IMR-90 (cell line): Measurements from ENCODE around the gene CLCA1. TPM values are rescaled to one million over a fixed set of nuclear protein-coding genes. Genes with fewer than 3 reads are reported as not detected.

Experiments used
- ATAC-seq: fragments of 200-7000 bp; cut with Tn5 transposase; 2 replicates; pipeline ENCODE4 v1.9.1; 2020; ENCODE audit warnings: low read depth, mild to moderate bottlenecking, moderate library complexity
- BruUV-seq: library from RNA; stranded (reverse); fragments of 400-500 nt; replicated peaks from 2 replicates; lab custom pipeline; 2021; lab: Mats Ljungman, UMichigan
- CTCF ChIA-PET: fragments of 300-600 bp; formaldehyde crosslinking; extraction: SDS; loops from one replicate; lab custom pipeline; 2021; ENCODE audit warnings: antibody characterized with exemption; lab: Yijun Ruan, JAX
- POLR2A ChIA-PET: fragments of 300-600 bp; sonication (Branson Sonifier 250); formaldehyde crosslinking; loops from one replicate; lab custom pipeline; 2022; ENCODE audit warnings: antibody characterized with exemption; ENCODE audit not compliant: unreplicated experiment; lab: Charles Lee
- DNase-seq: peaks from one replicate; pipeline ENCODE4 v3.0.0; 2013
- H2AFZ ChIP-seq: replicated peaks from 2 replicates; pipeline ENCODE3; 2013; ENCODE audit warnings: low read length, mild to moderate bottlenecking; ENCODE audit not compliant: poor library complexity
- H2AK5ac ChIP-seq: 2 replicates; pipeline ENCODE4 v1.6.1; 2013; ENCODE audit warnings: low read depth, low read length, inconsistent platforms
- H2AK9ac ChIP-seq: replicated peaks from 2 replicates; pipeline ENCODE3; 2013; ENCODE audit warnings: mild to moderate bottlenecking, low read depth, low read length, moderate library complexity; ENCODE audit not compliant: poor library complexity
- H2BK120ac ChIP-seq: 2 replicates; pipeline ENCODE4 v1.6.1; 2013; ENCODE audit warnings: low read depth, low read length, inconsistent platforms
- H2BK15ac ChIP-seq: 3 replicates; pipeline ENCODE4 v1.6.1; 2013; ENCODE audit warnings: low read depth, low read length, inconsistent platforms
- H2BK20ac ChIP-seq: 2 replicates; pipeline ENCODE4 v1.6.1; 2013; ENCODE audit warnings: low read depth, mild to moderate bottlenecking, inconsistent platforms, low read length, moderate library complexity
- H2BK5ac ChIP-seq: 2 replicates; pipeline ENCODE4 v1.6.1; 2013; ENCODE audit warnings: mild to moderate bottlenecking, low read depth, low read length, inconsistent platforms; ENCODE audit not compliant: poor library complexity, severe bottlenecking
- H3K14ac ChIP-seq: replicated peaks from 2 replicates; pipeline ENCODE4 v1.6.1; 2013; ENCODE audit warnings: low read depth, low read length, inconsistent platforms
- H3K18ac ChIP-seq: 2 replicates; pipeline ENCODE4 v1.6.1; 2013; ENCODE audit warnings: low read depth, low read length, control low read depth
- H3K23ac ChIP-seq: 2 replicates; pipeline ENCODE4 v1.6.1; 2013; ENCODE audit warnings: low read depth, low read length, inconsistent platforms
- H3K27ac ChIP-seq: 2 replicates; pipeline ENCODE4 v1.5.1; 2013; ENCODE audit warnings: mild to moderate bottlenecking, control low read depth, low read length; ENCODE audit not compliant: insufficient read depth
- H3K27me3 ChIP-seq: 2 replicates; pipeline ENCODE4 v1.6.1; 2013; ENCODE audit warnings: low read length; ENCODE audit not compliant: control insufficient read depth, insufficient read depth
- H3K36me3 ChIP-seq: 2 replicates; pipeline ENCODE4 v1.6.1; 2013; ENCODE audit warnings: low read length, mixed read lengths; ENCODE audit not compliant: control insufficient read depth, insufficient read depth
- H3K4ac ChIP-seq: 2 replicates; pipeline ENCODE4 v1.6.1; 2013; ENCODE audit warnings: low read depth, low read length, inconsistent platforms
- H3K4me1 ChIP-seq: 2 replicates; pipeline ENCODE4 v1.6.1; 2013; ENCODE audit warnings: low read length, mixed read lengths; ENCODE audit not compliant: control insufficient read depth, insufficient read depth
- H3K4me2 ChIP-seq: 2 replicates; pipeline ENCODE4 v1.6.1; 2013; ENCODE audit warnings: low read depth, mild to moderate bottlenecking, control low read depth, low read length, moderate library complexity
- H3K4me3 ChIP-seq: 2 replicates; pipeline ENCODE4 v1.5.1; 2013; ENCODE audit warnings: low read depth, mild to moderate bottlenecking, control low read depth, low read length, moderate library complexity; ENCODE audit not compliant: insufficient read depth
- H3K56ac ChIP-seq: 2 replicates; pipeline ENCODE4 v1.6.1; 2013; ENCODE audit warnings: low read length, inconsistent platforms; ENCODE audit not compliant: insufficient read depth; ENCODE audit errors: extremely low read depth
- H3K79me1 ChIP-seq, 2 experiments: 2 replicates each; pipeline ENCODE4 v1.6.1; 2013; ENCODE audit warnings: low read length in 2 of 2, inconsistent platforms in 1 of 2, low read depth in 1 of 2
- H3K9ac ChIP-seq: 2 replicates; pipeline ENCODE4 v1.6.1; 2013; ENCODE audit warnings: low read depth, low read length, control low read depth
- H3K9me1 ChIP-seq: 2 replicates; pipeline ENCODE4 v1.6.1; 2013; ENCODE audit warnings: low read length, inconsistent platforms; ENCODE audit not compliant: insufficient read depth
- H3K9me3 ChIP-seq: 2 replicates; pipeline ENCODE4 v1.6.1; 2013; ENCODE audit warnings: low read length; ENCODE audit not compliant: control insufficient read depth, insufficient read depth
- H4K20me1 ChIP-seq: 2 replicates; pipeline ENCODE4 v1.6.1; 2013; ENCODE audit warnings: low read length, inconsistent platforms; ENCODE audit not compliant: insufficient read depth
- H4K5ac ChIP-seq: 2 replicates; pipeline ENCODE4 v1.6.1; 2013; ENCODE audit warnings: mild to moderate bottlenecking, low read depth, low read length, control low read depth
- H4K8ac ChIP-seq, 2 experiments: 2 replicates each; pipeline ENCODE4 v1.6.1; 2013; ENCODE audit warnings: low read depth in 2 of 2, low read length in 2 of 2, control low read depth in 1 of 2, inconsistent platforms in 1 of 2
- H4K91ac ChIP-seq: 2 replicates; pipeline ENCODE4 v1.6.1; 2013; ENCODE audit warnings: low read depth, low read length, inconsistent platforms; ENCODE audit not compliant: insufficient read depth
- MXI1 ChIP-seq: IDR thresholded peaks from 2 replicates; pipeline ENCODE4 v1.6.1; 2012; ENCODE audit warnings: low read depth, mild to moderate bottlenecking, low read length, moderate library complexity, borderline replicate concordance
- WGBS, 2 experiments: methylation state at CpG; one replicate each; pipeline versions ENCODE4 v1.1.5 to v1.1.7; 2013; ENCODE audit warnings: missing lambda C conversion rate in 2 of 2; ENCODE audit not compliant: insufficient read length in 1 of 2; ENCODE audit errors: extremely low coverage in 2 of 2; 5-methylcytosine and 5-hydroxymethylcytosine counted together
- dilution Hi-C: fragments of 300-500 bp; cut with HindIII; formaldehyde crosslinking; loops from one replicate; pipeline ENCODE4 v1.14.3; 2018; ENCODE audit warnings: low sequenced_read_pairs; ENCODE audit not compliant: unreplicated experiment
- in situ Hi-C: fragments of 300-500 bp; cut with MboI; formaldehyde crosslinking; loops from 3 replicates; pipeline ENCODE4 v1.14.3; 2019; ENCODE audit warnings: low sequenced_read_pairs, inconsistent platforms, mixed read lengths
- intact Hi-C: fragments of 100-400 bp; cut with micrococcal nuclease; formaldehyde crosslinking; loops from 2 replicates; pipeline ENCODE4 v1.10.0; 2022
- polyA plus RNA-seq, 3 experiments: library from polyadenylated mRNA; depleted of rRNA; stranded (reverse); fragments of >200 nt; gene quantifications; 2 replicates each; pipeline ENCODE4 v1.2.3, GENCODE V29; 2012; ENCODE audit warnings: low replicate concordance in 1 of 3
- total RNA-seq: library from RNA; depleted of rRNA; stranded (reverse); fragments of >200 nt; gene quantifications from 2 replicates; pipeline ENCODE4 v1.2.3, GENCODE V29; 2012
- TF ChIP-seq, protein P1 (sequence below): conservative IDR thresholded peaks from 2 replicates; pipeline ENCODE4 v1.5.1; 2012; ENCODE audit warnings: mild to moderate bottlenecking, low read depth, low read length, improper control_type of control experiment

The CLCA1 gene
- total and polyA plus RNA-seq, 2 of the 4 experiments (the other 2 are of a cell fraction), result not detected

DNA sequence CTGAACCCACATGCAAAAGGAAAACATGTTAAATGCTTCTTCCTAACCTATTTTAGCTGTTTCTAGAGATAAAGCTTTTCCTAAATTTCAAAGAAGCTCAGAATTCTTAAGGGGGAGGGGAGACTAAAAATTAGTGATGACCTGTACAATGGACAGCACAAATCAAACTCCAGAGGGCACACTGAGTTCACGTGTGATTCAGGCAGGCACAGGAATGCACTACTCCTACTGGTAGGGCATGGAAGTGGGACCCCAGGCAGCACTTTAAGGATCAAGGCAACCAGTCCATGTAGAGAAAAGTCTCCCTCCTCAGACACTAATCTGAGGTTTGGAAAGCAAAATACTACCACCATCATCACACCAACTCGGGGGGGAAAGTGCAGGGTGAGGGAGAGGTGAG is 46.9 kb downstream of the CLCA1 start:
- Histone ChIP-seq H2AFZ (no peak overlapping the region), H2BK5ac (no peak overlapping the region), H4K20me1 (no peaks in the 10 kb centered on the region), H3K79me1 (no peaks in the 10 kb centered on the region), H3K18ac (no peak overlapping the region), H3K36me3 (no peaks in the 10 kb centered on the region), H4K5ac (no peak overlapping the region), H4K91ac (no peak overlapping the region), H3K56ac (no peak overlapping the region), H3K4me1 (no peaks in the 10 kb centered on the region), H2AK9ac (no peak overlapping the region), H3K14ac (no peak overlapping the region), H3K4me3 (no peak overlapping the region), H3K4ac (no peak overlapping the region), H4K8ac (no peak overlapping the region), H2BK120ac (no peak overlapping the region), H2BK15ac (no peak overlapping the region), H3K9me1 (no peaks in the 10 kb centered on the region), H3K27ac (no peak overlapping the region), H3K4me2 (no peak overlapping the region), H3K9ac (no peak overlapping the region), H2BK20ac (no peak overlapping the region), H3K27me3 (no peaks in the 10 kb centered on the region), H2AK5ac (no peak overlapping the region), H3K9me3 (no peaks in the 10 kb centered on the region), H3K23ac (no peak overlapping the region)
- ChIA-PET CTCF (no interaction called here), POLR2A (no interaction called here)
- BruUV-seq, result no TSS peak
- TF ChIP-seq MXI1, result no peak
- TF ChIP-seq, protein P1, sequence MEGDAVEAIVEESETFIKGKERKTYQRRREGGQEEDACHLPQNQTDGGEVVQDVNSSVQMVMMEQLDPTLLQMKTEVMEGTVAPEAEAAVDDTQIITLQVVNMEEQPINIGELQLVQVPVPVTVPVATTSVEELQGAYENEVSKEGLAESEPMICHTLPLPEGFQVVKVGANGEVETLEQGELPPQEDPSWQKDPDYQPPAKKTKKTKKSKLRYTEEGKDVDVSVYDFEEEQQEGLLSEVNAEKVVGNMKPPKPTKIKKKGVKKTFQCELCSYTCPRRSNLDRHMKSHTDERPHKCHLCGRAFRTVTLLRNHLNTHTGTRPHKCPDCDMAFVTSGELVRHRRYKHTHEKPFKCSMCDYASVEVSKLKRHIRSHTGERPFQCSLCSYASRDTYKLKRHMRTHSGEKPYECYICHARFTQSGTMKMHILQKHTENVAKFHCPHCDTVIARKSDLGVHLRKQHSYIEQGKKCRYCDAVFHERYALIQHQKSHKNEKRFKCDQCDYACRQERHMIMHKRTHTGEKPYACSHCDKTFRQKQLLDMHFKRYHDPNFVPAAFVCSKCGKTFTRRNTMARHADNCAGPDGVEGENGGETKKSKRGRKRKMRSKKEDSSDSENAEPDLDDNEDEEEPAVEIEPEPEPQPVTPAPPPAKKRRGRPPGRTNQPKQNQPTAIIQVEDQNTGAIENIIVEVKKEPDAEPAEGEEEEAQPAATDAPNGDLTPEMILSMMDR, result 0 out of 2 replicates have a peak, but pooled peaks have one; percentile 29
- intact Hi-C loops, result no loop called here
- no peak for DNase-seq
- dilution Hi-C loops, result no loop called here
- in situ Hi-C loops, result no loop called here
- no peak for ATAC-seq
- WGBS, 2 experiments, result no CpG with 5 or more reads among the region's 2 CpGs
